OCI-LY3 (cell line): Measurements from ENCODE around the gene PEX11B.

Source experiments
- H2AFZ ChIP-seq: fragments of 200-600, 300-600 bp; shearing (Covaris generic); 2 replicates; pipeline ENCODE4 v1.6.0; 2014; ENCODE audit warnings: antibody characterized with exemption, low read depth, low read length
- H3K27ac ChIP-seq: fragments of 200-600, 300-600 bp; sonication (generic); 2 replicates; pipeline ENCODE4 v1.5.1; 2014; ENCODE audit warnings: mild to moderate bottlenecking, low read length, moderate library complexity, mixed read lengths
- H3K27me3 ChIP-seq: fragments of 200-600, 300-600 bp; sonication (generic); 2 replicates; pipeline ENCODE4 v1.6.1; 2014; ENCODE audit warnings: low read depth, low read length, mixed read lengths
- H3K36me3 ChIP-seq: fragments of 200-600, 300-600 bp; sonication (generic); replicated peaks from 2 replicates; pipeline ENCODE3; 2014; ENCODE audit warnings: low read depth, low read length, mixed read lengths
- H3K4me1 ChIP-seq: fragments of 300-600, 200-600 bp; sonication (generic); 2 replicates; pipeline ENCODE4 v1.6.1; 2014; ENCODE audit warnings: low read length, mixed read lengths
- H3K4me2 ChIP-seq: fragments of 200-600, 300-600 bp; sonication (generic); 2 replicates; pipeline ENCODE4 v1.6.1; 2014; ENCODE audit warnings: low read length, mixed read lengths
- H3K4me3 ChIP-seq: fragments of 300-600, 200-600 bp; sonication (generic); 2 replicates; pipeline ENCODE4 v1.5.1; 2014; ENCODE audit warnings: antibody characterized with exemption, mild to moderate bottlenecking, low read length, moderate library complexity
- H3K79me2 ChIP-seq: fragments of 300-600, 200-600 bp; shearing (Covaris generic); 2 replicates; pipeline ENCODE4 v1.6.1; 2014; ENCODE audit warnings: mild to moderate bottlenecking, low read length, mixed read lengths
- H3K9ac ChIP-seq: fragments of 300-600, 200-600 bp; shearing (Covaris generic); 2 replicates; pipeline ENCODE4 v1.6.0; 2014; ENCODE audit warnings: mild to moderate bottlenecking, low read length, moderate library complexity
- H3K9me3 ChIP-seq: fragments of 200-600, 300-600 bp; shearing (Covaris generic); 2 replicates; pipeline ENCODE4 v1.6.1; 2014; ENCODE audit warnings: low read length, mixed read lengths; ENCODE audit not compliant: insufficient read depth
- H4K20me1 ChIP-seq: fragments of 200-600, 300-600 bp; sonication (generic); 2 replicates; pipeline ENCODE4 v1.6.1; 2016; ENCODE audit warnings: low read length, mixed read lengths; ENCODE audit not compliant: insufficient read depth
- CTCF ChIP-seq: fragments of 200-600, 300-600 bp; sonication (generic); IDR thresholded peaks from 2 replicates; pipeline ENCODE4 v1.5.1; 2014; ENCODE audit warnings: antibody characterized with exemption, low read length, low read depth
- EZH2phosphoT487 ChIP-seq: fragments of 200-600 bp; shearing (Covaris generic); IDR thresholded peaks from 2 replicates; pipeline ENCODE4 v1.6.1; 2018; ENCODE audit warnings: antibody characterized with exemption, mixed run types, low read depth

PEX11B gene

GRCh38 chr1:145889722-145890121, 28.8 kb downstream of the PEX11B start:
- H3K9me3 ChIP-seq = no peaks in the 10 kb centered on the region
- H3K27me3 ChIP-seq = peaks cover 8% of the 10 kb centered on the region
- no peak overlapping the region for H3K4me3 ChIP-seq
- H4K20me1 ChIP-seq = no peaks in the 10 kb centered on the region
- TF ChIP-seq CTCF (no peak), EZH2phosphoT487 (no peak)
- no peak overlapping the region for H3K4me2 ChIP-seq
- H3K9ac ChIP-seq = no peak overlapping the region
- H3K4me1 ChIP-seq = no peaks in the 10 kb centered on the region; the same call in 1 of the 2 replicates
- no peak overlapping the region for H2AFZ ChIP-seq
- no peaks in the 10 kb centered on the region for H3K79me2 ChIP-seq
- H3K27ac ChIP-seq = no peak overlapping the region
- no peaks in the 10 kb centered on the region for H3K36me3 ChIP-seq

GRCh38 chr1:145887631-145888030, 30.9 kb downstream of the PEX11B start:
- Histone ChIP-seq H3K4me2 (no peak overlapping the region), H3K9ac (no peak overlapping the region), H3K79me2 (no peaks in the 10 kb centered on the region)

GRCh38 chr1:145886816-145887215, 31.7 kb downstream of the PEX11B start:
- Histone ChIP-seq H4K20me1 (no peaks in the 10 kb centered on the region), H3K79me2 (no peaks in the 10 kb centered on the region), H3K36me3 (no peaks in the 10 kb centered on the region), H3K4me3 (no peak overlapping the region), H3K9ac (no peak overlapping the region), H2AFZ (no peak overlapping the region), H3K27me3 (peaks cover 23% of the 10 kb centered on the region), H3K9me3 (no peaks in the 10 kb centered on the region), H3K4me2 (no peak overlapping the region), H3K27ac (no peak overlapping the region), H3K4me1 (peaks cover 17% of the 10 kb centered on the region)
- TF ChIP-seq EZH2phosphoT487 (no peak), CTCF (no peak)

More at GRCh38 chr1:145887631-145888030, 30.9 kb downstream of the PEX11B start:
- H3K27ac ChIP-seq = no peak overlapping the region
- no peak for TF ChIP-seq EZH2phosphoT487
- TF ChIP-seq CTCF = no peak
- no peaks in the 10 kb centered on the region for H3K36me3 ChIP-seq
- H4K20me1 ChIP-seq = no peaks in the 10 kb centered on the region
- H3K4me3 ChIP-seq = no peak overlapping the region
- peaks cover 23% of the 10 kb centered on the region for H3K27me3 ChIP-seq
- H3K4me1 ChIP-seq = peaks cover 14% of the 10 kb centered on the region
- H2AFZ ChIP-seq = no peak overlapping the region
- no peaks in the 10 kb centered on the region for H3K9me3 ChIP-seq

- Histone ChIP-seq H4K20me1 (no peaks in the 10 kb centered on the region), H3K36me3 (no peaks in the 10 kb centered on the region), H3K79me2 (no peaks in the 10 kb centered on the region), H3K4me2 (peak overlapping the region; percentile 93), H2AFZ (peak overlapping the region; percentile 94; the same call in 1 of the 2 replicates), H3K27me3 (peaks cover 26% of the 10 kb centered on the region), H3K9ac (no peak overlapping the region; the same call in 1 of the 2 replicates), H3K4me1 (peaks cover 17% of the 10 kb centered on the region), H3K4me3 (peak overlapping the region; percentile 87), H3K27ac (no peak overlapping the region), H3K9me3 (no peaks in the 10 kb centered on the region)
- TF ChIP-seq CTCF = no peak
- TF ChIP-seq EZH2phosphoT487 = no peak
These were observed 32.1 kb downstream of the PEX11B start for GRCh38 chr1:145886390-145886789.
